Glomerular visceral epithelial cell (primary cell): ENCODE results near the gene TNFSF15.

Experiments used
- DNase-seq: peaks from one replicate; pipeline ENCODE4 v3.0.0-alpha.2; 2016; ENCODE audit errors: extremely low spot score

Gene TNFSF15

GRCh38 chr9:114805670-114806525, at the start of gene TNFSF15:
Gene TNFSF15, minus strand, starts transcription at chr9:114806039. Its CDS starts 27 bp downstream, at chr9:114806012.
- DNase-seq, result no peak

GRCh38 chr9:114855488-114855887, 49.6 kb upstream of the TNFSF15 start:
- no peak for DNase-seq

DNA sequence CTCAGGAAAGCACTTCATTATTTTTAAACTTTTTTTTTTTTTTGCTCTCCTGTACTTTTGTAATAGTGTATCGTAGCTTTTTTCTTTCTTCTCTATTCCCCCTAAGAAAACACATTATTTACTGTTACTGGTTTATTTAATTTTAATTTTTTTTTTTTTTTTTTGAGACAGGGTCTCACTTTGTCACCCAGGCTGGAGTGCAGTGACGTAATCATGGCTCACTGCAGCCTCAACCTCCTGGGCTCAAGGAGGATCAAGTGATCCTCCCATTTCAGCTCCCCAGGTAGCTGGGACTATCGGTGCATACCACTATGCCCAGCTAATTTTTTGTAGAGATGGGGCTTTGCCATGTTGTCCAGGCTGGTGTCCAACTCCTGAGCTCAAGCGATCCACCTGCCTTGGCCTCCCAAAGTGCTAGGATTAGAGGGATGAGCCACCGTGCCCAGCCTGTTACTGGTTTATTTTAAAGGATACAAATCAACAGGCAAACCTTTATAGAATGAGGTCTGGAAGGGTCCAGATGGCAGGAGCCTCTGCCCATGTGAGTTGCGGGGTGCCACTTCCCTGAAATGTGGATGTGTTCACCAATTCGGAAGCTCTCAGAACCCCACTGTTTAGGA, 49.0 kb upstream of the TNFSF15 start:
- DNase-seq, result no peak

DNA sequence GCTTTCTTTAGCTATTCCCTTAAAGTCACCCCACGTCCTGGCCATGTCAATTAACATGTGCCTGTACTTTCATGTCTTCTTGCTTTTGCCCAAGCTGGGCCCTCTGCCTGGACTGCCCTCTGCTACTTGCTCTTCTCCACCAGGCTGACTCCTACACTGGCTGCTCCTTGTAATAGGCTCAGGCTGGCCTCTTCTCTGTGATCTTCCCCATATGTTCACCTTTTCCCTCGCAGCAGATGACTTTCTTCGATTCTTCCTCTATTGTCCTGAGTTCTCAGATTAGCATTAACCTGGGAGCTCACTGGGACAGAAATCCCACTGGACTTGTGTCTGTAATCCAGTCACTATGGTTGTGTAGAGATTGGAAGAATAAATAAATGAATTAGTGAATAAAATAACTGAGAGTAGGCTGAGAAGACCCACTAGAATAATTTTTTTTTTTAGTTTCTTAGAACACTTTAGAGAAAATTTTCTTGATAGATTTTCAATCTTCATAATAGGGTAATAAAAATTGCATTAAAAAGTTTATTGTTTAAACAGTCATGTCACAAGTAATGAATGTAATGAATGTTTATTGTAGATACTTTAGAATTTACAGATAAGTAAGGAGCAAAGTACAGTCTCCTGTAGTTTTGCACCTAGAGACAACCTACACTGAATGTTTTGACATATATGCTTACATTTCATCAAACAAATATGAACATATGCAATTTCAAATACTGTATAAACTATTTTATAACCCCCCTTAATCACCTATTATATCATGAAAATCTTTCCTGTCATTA, 47.4 kb upstream of the TNFSF15 start:
- no peak for DNase-seq

DNA sequence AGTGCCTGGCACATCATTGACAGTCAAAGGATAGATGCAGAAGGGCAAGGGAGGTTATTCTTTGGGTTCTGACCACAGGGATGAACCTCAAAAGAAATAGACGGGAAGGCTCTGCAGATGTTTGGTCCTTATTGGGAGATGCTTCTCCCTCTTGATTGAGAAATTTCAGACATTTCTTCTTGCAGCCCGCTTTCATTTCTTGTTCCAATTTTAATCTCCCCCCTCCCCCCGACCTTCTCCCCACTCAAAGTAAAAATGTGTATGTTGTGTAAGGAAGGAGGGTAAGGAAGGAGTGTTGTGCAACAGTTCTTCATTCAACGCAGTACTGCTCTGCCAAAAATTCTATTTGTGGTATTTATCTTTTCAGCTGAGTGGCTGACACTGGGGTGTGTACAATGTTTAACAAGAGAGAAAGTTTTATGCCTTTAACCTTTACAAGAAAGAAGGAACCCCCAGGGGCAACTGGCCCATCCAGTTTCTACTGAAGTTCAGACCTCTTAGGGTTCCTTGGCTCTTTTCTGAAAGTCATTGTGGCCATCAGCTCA, 46.3 kb upstream of the TNFSF15 start:
- peak; percentile 12 for DNase-seq

DNA sequence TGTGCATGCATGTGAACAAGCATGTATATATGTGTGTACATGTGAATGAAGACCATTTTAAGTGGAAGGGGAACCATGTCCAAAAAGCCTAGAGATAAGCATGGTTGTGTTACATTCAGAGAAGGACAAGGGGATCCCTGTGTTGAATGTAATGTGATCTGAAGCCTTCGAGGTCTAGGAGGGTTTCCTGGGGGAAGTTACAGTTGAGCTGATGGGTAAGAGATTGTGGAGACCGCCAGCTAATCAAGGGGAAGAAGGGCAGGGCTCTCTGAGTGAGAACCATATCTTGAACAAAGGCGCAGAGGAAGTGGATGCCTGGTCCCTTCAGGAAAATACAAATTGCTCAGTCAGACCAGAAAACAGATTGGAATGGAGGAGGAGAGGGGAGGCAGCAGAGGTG, 45.5 kb upstream of the TNFSF15 start:
- DNase-seq, result no peak

DNA sequence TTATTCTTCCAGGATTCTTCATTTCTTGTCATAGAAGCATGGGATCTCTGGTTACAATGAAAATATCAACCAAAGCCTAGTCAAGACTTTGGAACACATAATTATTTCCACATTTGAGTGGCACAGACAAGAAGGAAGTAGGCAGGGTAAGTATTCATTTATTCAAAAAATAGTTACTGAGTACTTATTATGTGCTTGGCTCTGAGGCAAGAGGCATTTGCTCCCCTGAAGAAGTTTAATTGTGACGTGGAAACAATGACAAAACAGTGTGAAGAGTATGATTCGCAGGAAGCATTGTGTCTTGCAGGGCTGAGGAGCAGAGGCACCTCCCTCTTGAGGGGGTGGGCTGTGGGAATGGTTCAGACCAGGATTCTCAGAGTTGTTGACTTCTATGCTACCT, 45.0 kb upstream of the TNFSF15 start:
- DNase-seq, result no peak

GRCh38 chr9:114849450-114849849, 43.6 kb upstream of the TNFSF15 start:
- DNase-seq, result no peak

DNA sequence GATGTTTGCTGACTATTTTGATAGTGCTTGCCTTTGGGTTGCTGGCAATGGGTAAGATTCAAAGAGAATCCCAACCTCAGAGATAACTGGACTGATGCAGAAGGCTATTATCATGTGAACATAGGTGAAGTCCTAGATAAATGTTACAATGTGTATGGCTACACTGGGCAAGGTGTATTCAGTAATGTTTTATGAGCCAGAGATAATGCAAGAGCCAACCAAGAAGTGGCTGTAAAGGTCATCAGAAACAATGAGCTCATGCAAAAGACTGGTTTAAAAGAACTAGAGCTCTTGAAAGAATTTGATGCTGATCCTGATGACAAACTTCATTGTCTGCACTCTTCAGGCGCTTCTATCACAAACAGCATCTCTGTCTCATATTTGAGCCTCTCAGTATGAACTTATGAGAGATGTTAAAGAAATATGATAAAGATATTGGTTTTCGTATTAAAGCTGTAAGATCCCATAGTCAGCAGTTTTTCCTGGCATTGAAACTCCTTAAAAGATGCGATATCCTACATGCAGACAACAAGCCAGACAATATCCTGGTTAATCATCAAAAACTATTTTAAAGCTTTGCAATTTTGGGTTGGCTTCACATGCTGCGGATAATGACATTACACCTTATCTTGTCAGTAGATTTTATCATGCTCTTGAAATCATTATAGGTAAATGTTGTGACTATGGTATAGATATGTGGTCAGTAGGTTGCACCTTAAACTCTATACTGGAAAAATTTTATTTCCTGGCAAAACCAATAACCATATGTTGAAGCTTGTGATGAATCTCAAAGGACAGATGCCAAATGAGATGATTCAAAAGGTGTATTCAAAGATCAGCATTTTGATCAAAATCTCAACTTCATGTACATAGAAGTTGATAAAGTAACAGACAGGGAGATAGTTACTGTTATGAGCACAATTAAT, 41.9 kb upstream of the TNFSF15 start:
- DNase-seq, result no peak

GRCh38 chr9:114845373-114845772, 39.5 kb upstream of the TNFSF15 start:
- no peak for DNase-seq

GRCh38 chr9:114844766-114845165, 38.9 kb upstream of the TNFSF15 start:
- no peak for DNase-seq

DNA sequence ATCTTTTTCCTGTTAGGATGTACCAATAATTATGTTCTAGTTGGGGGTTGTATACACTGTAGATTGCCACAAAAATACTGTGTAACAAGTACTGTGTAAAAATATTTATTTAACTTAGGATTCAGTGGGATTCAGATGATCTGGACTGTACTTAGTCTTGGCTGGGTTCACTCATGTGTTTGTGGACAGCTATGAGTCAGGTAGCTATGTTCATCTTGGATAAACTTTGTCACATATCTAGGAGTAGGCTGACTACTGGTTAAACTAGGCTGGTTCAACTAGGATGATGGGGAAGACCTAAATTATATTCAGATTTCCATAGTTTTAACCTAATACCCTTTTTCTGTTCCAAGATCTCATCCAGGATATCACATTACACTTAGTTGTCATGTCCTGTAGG, 32.1 kb upstream of the TNFSF15 start:
- peak; percentile 23 for DNase-seq

- DNase-seq, result peak; percentile 11
These were observed 30.9 kb upstream of the TNFSF15 start for GRCh38 chr9:114836769-114837168.

- DNase-seq, result no peak
These were observed 28.5 kb upstream of the TNFSF15 start for GRCh38 chr9:114834386-114834785.

DNA sequence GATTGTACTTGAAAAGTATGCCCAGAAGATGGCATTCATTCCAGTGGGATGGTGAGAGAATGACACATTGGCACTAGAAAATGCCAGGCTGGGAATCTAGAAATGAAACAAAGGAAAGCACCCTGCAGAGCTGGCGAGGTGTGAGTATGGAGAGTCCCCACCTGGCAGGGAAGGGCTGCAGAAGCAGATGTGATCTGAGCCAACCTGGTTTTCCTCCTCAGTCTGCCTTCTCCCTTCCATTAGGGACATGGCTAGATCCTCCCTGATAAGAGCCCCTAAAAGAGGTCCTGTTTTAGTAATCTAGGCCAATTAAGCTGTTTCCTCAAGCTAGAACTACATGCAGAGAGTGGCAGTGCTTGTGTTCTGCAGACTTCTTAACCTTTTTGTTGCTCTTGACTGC, 24.7 kb upstream of the TNFSF15 start:
- DNase-seq, result no peak

- DNase-seq, result no peak
These were observed 24.0 kb upstream of the TNFSF15 start for GRCh38 chr9:114829574-114830440.

DNA sequence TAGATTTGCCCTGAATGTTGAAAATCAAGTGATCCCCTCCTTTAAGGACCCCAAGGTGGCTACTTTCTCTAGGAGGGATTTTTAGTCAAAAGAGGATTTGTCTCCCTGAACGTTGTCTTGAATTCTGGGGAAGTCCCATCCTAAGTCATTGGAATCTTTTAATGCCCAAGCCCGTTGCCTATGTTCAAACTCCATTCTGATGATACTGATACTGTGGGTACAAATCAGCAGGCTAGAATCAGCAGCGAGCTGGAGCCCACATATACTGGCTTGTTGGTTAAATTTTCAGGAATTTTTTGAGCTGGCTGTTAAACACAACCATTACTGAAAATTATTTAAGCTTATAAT, 22.4 kb upstream of the TNFSF15 start:
- DNase-seq, result no peak

DNA sequence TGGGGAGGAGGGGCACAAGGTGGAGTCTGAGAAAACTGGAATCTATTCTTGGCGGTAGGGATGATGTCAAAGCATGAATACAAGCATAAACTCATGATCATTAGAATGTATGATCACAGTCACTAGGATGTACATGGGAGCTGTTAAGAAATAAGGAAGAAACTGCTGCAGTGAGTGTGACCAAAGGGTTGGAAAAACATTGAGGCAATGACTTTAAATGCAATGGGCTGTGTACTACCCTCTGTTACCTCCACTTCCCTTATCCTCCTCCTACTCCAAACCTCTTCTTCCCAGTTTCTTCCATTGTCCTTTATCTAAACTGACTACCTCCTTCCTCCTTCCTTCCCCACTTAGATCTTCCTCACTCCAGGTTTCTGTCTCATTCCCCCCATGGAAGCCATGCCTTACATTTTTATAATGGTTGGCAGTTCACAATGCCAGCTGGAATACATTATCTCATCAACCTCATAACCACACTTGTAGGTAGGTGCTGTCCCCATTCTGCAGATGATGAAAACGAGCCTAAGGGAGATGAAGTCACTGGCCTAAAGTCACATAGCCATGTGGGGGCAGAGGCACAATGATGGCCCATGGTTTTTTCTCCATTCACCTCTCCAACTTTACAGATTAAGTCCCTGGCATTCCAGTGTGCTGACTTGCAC, 21.9 kb upstream of the TNFSF15 start:
- DNase-seq, result no peak

DNA sequence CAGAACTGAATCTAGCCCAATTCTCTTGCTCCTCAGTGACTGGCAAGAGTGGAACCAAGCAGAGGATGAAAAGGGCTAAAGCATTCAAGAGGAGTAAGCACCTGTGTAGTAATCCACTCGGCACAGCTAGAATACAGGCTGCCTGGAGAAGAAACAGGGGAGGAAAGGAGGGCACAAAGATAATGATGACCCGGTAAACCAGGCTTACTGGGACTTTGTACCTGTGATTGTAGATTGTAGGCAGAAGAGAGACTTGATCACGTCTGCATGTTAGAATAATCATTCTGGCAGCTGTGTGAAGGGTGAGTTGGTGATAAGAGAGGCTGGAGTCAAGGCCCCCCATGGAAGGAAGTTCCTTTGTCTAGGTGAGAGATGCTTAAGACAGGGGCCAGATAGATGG, 20.6 kb upstream of the TNFSF15 start:
- DNase-seq, result no peak
